Endothelial cell of umbilical vein (primary cell): ENCODE results near the gene HDAC5. TPM values are rescaled to one million over a fixed set of nuclear protein-coding genes. Genes with fewer than 3 reads are reported as not detected.

Experiments
- BruUV-seq: library from RNA; stranded (reverse); fragments of 400-500 nt; replicated peaks from 2 replicates; lab custom pipeline; 2021; lab: Mats Ljungman, UMichigan
- CTCF ChIA-PET: fragments of 300-600, 350-600 bp; sonication (Branson Sonifier 250); formaldehyde crosslinking; loops from one replicate; lab custom pipeline; 2021; ENCODE audit warnings: antibody characterized with exemption, inconsistent platforms; lab: Charles Lee
- POLR2A ChIA-PET: fragments of 300-600, 350-600 bp; sonication (Branson Sonifier 250); formaldehyde crosslinking; loops from one replicate; lab custom pipeline; 2021; ENCODE audit warnings: antibody characterized with exemption, inconsistent platforms; lab: Charles Lee
- DNase-seq: peaks from one replicate; pipeline ENCODE4 v3.0.0-alpha.2; 2011; ENCODE audit warnings: low read depth, low spot score
- FAIRE-seq: peaks from 2 replicates; lab custom pipeline; 2011; peaks lifted over from hg19 to GRCh38; lab: Jason Lieb, UNC
- H2AFZ ChIP-seq: 2 replicates; pipeline ENCODE4 v1.6.0; 2012; ENCODE audit warnings: low read depth, low read length, control low read depth, inconsistent platforms
- H3K27ac ChIP-seq: 2 replicates; pipeline ENCODE4 v1.5.1; 2011; ENCODE audit warnings: low read depth, mild to moderate bottlenecking, control low read depth, low read length, moderate library complexity; ENCODE audit not compliant: insufficient read depth
- H3K27me3 ChIP-seq, 2 experiments: 2 replicates each; pipeline versions ENCODE4 v1.6.0 to v1.6.1; 2011; ENCODE audit warnings: low read length in 2 of 2, mixed read lengths in 1 of 2; ENCODE audit not compliant: control insufficient read depth in 2 of 2, insufficient read depth in 2 of 2
- H3K36me3 ChIP-seq, 2 experiments: 2 replicates in 1 of 2; 3 replicates in 1 of 2; pipeline ENCODE4 v1.5.1; 2011; ENCODE audit warnings: low read length in 2 of 2, mild to moderate bottlenecking in 1 of 2, moderate library complexity in 1 of 2; ENCODE audit not compliant: control insufficient read depth in 2 of 2, insufficient read depth in 2 of 2; ENCODE audit errors: extremely low read depth in 1 of 2
- H3K4me1 ChIP-seq: 3 replicates; pipeline ENCODE4 v1.5.1; 2011; ENCODE audit warnings: mild to moderate bottlenecking, low read length; ENCODE audit not compliant: control insufficient read depth, insufficient read depth; ENCODE audit errors: extremely low read depth
- H3K4me2 ChIP-seq: 2 replicates; pipeline ENCODE4 v1.6.1; 2011; ENCODE audit warnings: low read length, control low read depth, mixed read lengths; ENCODE audit not compliant: insufficient read depth
- H3K4me3 ChIP-seq, 3 experiments: fragments of 200-600 bp in 1 of 3; sonication (generic), shearing (Covaris generic) in 1 of 3; replicated peaks in 1 of 3; 2 replicates each; pipeline ENCODE4 v1.5.1; 2011 to 2016; ENCODE audit warnings: control low read depth in 3 of 3, low read length in 3 of 3, mild to moderate bottlenecking in 2 of 3, inconsistent platforms in 1 of 3, low read depth in 1 of 3, moderate library complexity in 1 of 3; ENCODE audit not compliant: insufficient read depth in 1 of 3
- H3K79me2 ChIP-seq: 2 replicates; pipeline ENCODE4 v1.6.0; 2012; ENCODE audit warnings: low read length, inconsistent platforms; ENCODE audit not compliant: control insufficient read depth, insufficient read depth
- H3K9ac ChIP-seq: replicated peaks from 2 replicates; pipeline ENCODE3; 2011; ENCODE audit warnings: low read length, control low read depth; ENCODE audit not compliant: insufficient read depth; ENCODE audit errors: extremely low read depth
- H3K9me1 ChIP-seq: replicated peaks from 3 replicates; pipeline ENCODE4 v1.6.0; 2011; ENCODE audit warnings: mild to moderate bottlenecking, low read length; ENCODE audit not compliant: control insufficient read depth, insufficient read depth; ENCODE audit errors: extremely low read depth
- H3K9me3 ChIP-seq: replicated peaks from 2 replicates; pipeline ENCODE4 v1.5.1; 2012; ENCODE audit warnings: low read length, inconsistent platforms; ENCODE audit not compliant: control insufficient read depth, insufficient read depth
- H4K20me1 ChIP-seq: replicated peaks from 2 replicates; pipeline ENCODE3; 2011; ENCODE audit warnings: mild to moderate bottlenecking, low read length; ENCODE audit not compliant: control insufficient read depth, insufficient read depth; ENCODE audit errors: extremely low read depth
- CTCF ChIP-seq, 2 donors: IDR thresholded peaks; 1 replicate in 1 of 2; 2 replicates in 1 of 2; pipeline ENCODE4 v1.5.1; 2011; ENCODE audit warnings: low read length in 2 of 2, mild to moderate bottlenecking in 2 of 2, moderate library complexity in 2 of 2, control low read depth in 1 of 2, inconsistent platforms in 1 of 2, low read depth in 1 of 2; ENCODE audit not compliant: insufficient read depth in 1 of 2; ENCODE audit errors: extremely low read depth in 1 of 2
- EZH2 ChIP-seq: IDR thresholded peaks from 2 replicates; pipeline ENCODE4 v1.6.1; 2012; ENCODE audit warnings: borderline replicate concordance, low read depth, mild to moderate bottlenecking, moderate library complexity, low read length, inconsistent platforms; ENCODE audit not compliant: severe bottlenecking
- FOS ChIP-seq: IDR thresholded peaks from 2 replicates; pipeline ENCODE4 v1.6.1; 2011; ENCODE audit warnings: mild to moderate bottlenecking, low read length, moderate library complexity, borderline replicate concordance; ENCODE audit not compliant: insufficient read depth
- GATA2 ChIP-seq: IDR thresholded peaks from 2 replicates; pipeline ENCODE4 v1.7.0; 2011; ENCODE audit warnings: low read depth, mild to moderate bottlenecking, moderate library complexity, mixed read lengths, low read length; ENCODE audit not compliant: insufficient read length, insufficient read depth
- JUN ChIP-seq: IDR thresholded peaks from 2 replicates; pipeline ENCODE4 v1.6.1; 2011; ENCODE audit warnings: borderline replicate concordance, low read depth; ENCODE audit not compliant: insufficient read length, insufficient read depth
- MYC ChIP-seq: IDR thresholded peaks from one replicate; pipeline ENCODE4 v1.6.1; 2011; ENCODE audit warnings: mild to moderate bottlenecking, low read depth, low read length
- POLR2A ChIP-seq: IDR thresholded peaks from 2 replicates; pipeline ENCODE4 v1.6.1; 2012; ENCODE audit warnings: low read depth, mild to moderate bottlenecking, control low read depth, low read length
- POLR2AphosphoS5 ChIP-seq: IDR thresholded peaks from 2 replicates; pipeline ENCODE4 v1.6.1; 2012; ENCODE audit warnings: low read depth, mild to moderate bottlenecking, control low read depth, low read length, moderate library complexity; ENCODE audit not compliant: insufficient read depth
- dilution Hi-C: fragments of 300-500 bp; cut with MboI; formaldehyde crosslinking; loops from one replicate; pipeline ENCODE4 v1.15.0; 2019; ENCODE audit warnings: low sequenced_read_pairs; ENCODE audit not compliant: extremely low pct_ligation_motif_present
- intact Hi-C: fragments of 100-400 bp; cut with micrococcal nuclease; formaldehyde crosslinking; loops from one replicate; pipeline ENCODE4 v1.10.0; 2022
- polyA plus RNA-seq, 4 experiments: library from polyadenylated mRNA; depleted of rRNA in 3 of 4; stranded (reverse) in 3 of 4; unstranded in 1 of 4; fragments of >200 nt; gene quantifications; 2 replicates each; pipeline versions ENCODE4 v1.2.1 to v1.2.3, GENCODE V29; 2011 to 2012; ENCODE audit warnings: missing spikeins in 1 of 4
- total RNA-seq: library from RNA; stranded (reverse); gene quantifications from 2 replicates; pipeline ENCODE4 v1.2.3, GENCODE V29; 2021
- TF ChIP-seq, protein P1 (sequence below): IDR thresholded peaks from 2 replicates; pipeline ENCODE4 v1.6.1; 2011; ENCODE audit not compliant: insufficient read depth, insufficient read length

The HDAC5 gene
- total and polyA plus RNA-seq, 2 donors (not counting 3 experiments of a cell fraction or from before 2014, with no cell fraction given): 35.4 to 40.4 TPM

DNA sequence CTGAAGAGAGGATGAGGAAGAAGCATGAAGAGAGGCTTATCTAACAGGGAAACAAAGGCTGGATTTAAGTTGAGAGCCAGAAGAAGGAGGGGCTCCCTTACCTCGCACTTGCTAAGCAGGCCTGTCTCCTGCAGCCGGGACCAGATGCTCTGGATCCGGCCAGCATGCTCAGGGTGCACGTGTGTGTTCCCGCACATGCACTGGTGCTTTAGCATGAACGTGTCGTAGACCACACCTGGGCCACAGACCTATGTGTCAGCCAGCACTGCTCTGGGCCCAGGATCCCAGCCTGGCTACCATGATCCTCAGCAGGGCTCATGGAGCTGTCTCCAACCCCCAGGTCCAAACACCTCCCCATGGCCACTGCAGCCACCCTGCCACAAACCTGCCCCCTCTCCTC lies 38.5 kb downstream of the HDAC5 start:
- CTCF ChIA-PET: interaction anchor here (1.5 to 1.9 kb wide), 2 partner anchors 11 to 12 kb away, joined by 4 to 5 read pairs; no protein-coding TSS in a partner anchor

More for the DNA sequence above, 38.5 kb downstream of the HDAC5 start:
- Histone ChIP-seq H3K4me2 (no peak overlapping the region), H4K20me1 (no peaks in the 10 kb centered on the region), H3K9me1 (no peaks in the 10 kb centered on the region), H3K4me3 (no peak overlapping the region), H3K27ac (no peak overlapping the region), H2AFZ (no peak overlapping the region), H3K27me3 (no peaks in the 10 kb centered on the region), H3K4me1 (peaks cover 6% of the 10 kb centered on the region), H3K36me3 (peaks cover 0 to 14% of the 10 kb centered on the region in 2 experiments), H3K79me2 (no peaks in the 10 kb centered on the region), H3K9me3 (no peaks in the 10 kb centered on the region), H3K9ac (no peak overlapping the region)
- BruUV-seq: no TSS peak
- FAIRE-seq (no peak), DNase-seq (no peak)
- TF ChIP-seq JUN (no peak), POLR2AphosphoS5 (no peak), MYC (no peak), CTCF (IDR thresholded peaks at IDR 0.05; ENCODE audit: extremely low read depth in 1 of 2, insufficient read depth in 1 of 2, low read depth in 1 of 2, low read length in 2 of 2) (no peak), GATA2 (no peak), EZH2 (no peak), FOS (no peak), POLR2A (no peak)
- TF ChIP-seq, protein P1, sequence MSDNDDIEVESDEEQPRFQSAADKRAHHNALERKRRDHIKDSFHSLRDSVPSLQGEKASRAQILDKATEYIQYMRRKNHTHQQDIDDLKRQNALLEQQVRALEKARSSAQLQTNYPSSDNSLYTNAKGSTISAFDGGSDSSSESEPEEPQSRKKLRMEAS: no peak
- intact Hi-C loops (loop anchor here (2.0 kb wide), 1 partner anchor 30 kb away; no protein-coding TSS in a partner anchor), dilution Hi-C loops (no loop called here)
- POLR2A ChIA-PET: no interaction called here
